Suprapubic skin (tissue), 3 donors: ENCODE data around the gene PDE9A.

Experiments
- POLR2AphosphoS5 ChIP-seq, 3 donors: sonication (generic); formaldehyde crosslinking; IDR thresholded peaks; one replicate each; pipeline ENCODE4 v1.6.1; 2017; ENCODE audit warnings: antibody characterized with exemption in 3 of 3
- TF ChIP-seq, protein P1 (sequence below), 2 donors: fragments of 200-600 bp in 1 of 2; fragments of 450-650 bp in 1 of 2; sonication (generic) in 1 of 2; IDR thresholded peaks; one replicate each; pipeline ENCODE4 v1.5.1; 2016 to 2019; ENCODE audit warnings: antibody characterized with exemption in 2 of 2, mild to moderate bottlenecking in 1 of 2, moderate library complexity in 1 of 2

GRCh38 chr21:42623694-42624093 lies 29.7 kb upstream of the PDE9A start:
- TF ChIP-seq, protein P1, sequence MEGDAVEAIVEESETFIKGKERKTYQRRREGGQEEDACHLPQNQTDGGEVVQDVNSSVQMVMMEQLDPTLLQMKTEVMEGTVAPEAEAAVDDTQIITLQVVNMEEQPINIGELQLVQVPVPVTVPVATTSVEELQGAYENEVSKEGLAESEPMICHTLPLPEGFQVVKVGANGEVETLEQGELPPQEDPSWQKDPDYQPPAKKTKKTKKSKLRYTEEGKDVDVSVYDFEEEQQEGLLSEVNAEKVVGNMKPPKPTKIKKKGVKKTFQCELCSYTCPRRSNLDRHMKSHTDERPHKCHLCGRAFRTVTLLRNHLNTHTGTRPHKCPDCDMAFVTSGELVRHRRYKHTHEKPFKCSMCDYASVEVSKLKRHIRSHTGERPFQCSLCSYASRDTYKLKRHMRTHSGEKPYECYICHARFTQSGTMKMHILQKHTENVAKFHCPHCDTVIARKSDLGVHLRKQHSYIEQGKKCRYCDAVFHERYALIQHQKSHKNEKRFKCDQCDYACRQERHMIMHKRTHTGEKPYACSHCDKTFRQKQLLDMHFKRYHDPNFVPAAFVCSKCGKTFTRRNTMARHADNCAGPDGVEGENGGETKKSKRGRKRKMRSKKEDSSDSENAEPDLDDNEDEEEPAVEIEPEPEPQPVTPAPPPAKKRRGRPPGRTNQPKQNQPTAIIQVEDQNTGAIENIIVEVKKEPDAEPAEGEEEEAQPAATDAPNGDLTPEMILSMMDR (IDR thresholded peaks at IDR 0.05) = no peak
- TF ChIP-seq POLR2AphosphoS5 (IDR thresholded peaks at IDR 0.05) = no peak
